ENCODE measurements around the gene SLC9A7. TPM values are rescaled to one million over a fixed set of nuclear protein-coding genes. Genes with fewer than 3 reads are reported as not detected.

SLC9A7 gene
- total RNA-seq, 1 experiment from 2014 or later: 20.9 TPM

- CTCF ChIA-PET: no interaction called here
- Histone ChIP-seq H3K79me2 (ENCODE audit: low read depth) (no peaks in the 10 kb centered on the region), H3F3A (ENCODE audit: insufficient read depth, low read depth) (no peaks in the 10 kb centered on the region), H2AFZ (no peak overlapping the region), H3K27ac (no peak overlapping the region), H4K20me1 (ENCODE audit: insufficient read depth) (no peaks in the 10 kb centered on the region), H3K4me3 (no peak overlapping the region), H3K4me1 (replicated peaks; ENCODE audit: insufficient read depth) (no peaks in the 10 kb centered on the region), H3K9me3 (ENCODE audit: insufficient read depth, low read depth) (no peaks in the 10 kb centered on the region), H3K36me3 (ENCODE audit: low read depth) (no peaks in the 10 kb centered on the region), H3K9me2 (ENCODE audit: insufficient read depth) (no peaks in the 10 kb centered on the region), H3K27me3 (ENCODE audit: insufficient read depth, low read depth) (no peaks in the 10 kb centered on the region), H3K4me2 (no peak overlapping the region)
- no peak for DNase-seq
- POLR2A ChIA-PET (ENCODE audit: unreplicated experiment): no interaction called here
- intact Hi-C loops (cut with micrococcal nuclease; ENCODE audit: unreplicated experiment): no loop called here
- TF ChIP-seq CTCF (conservative IDR thresholded peaks at IDR 0.05) (no peak), EZH2 (IDR thresholded peaks at IDR 0.05; ENCODE audit: low read depth) (no peak)
- no TSS peak for BruUV-seq (replicated peaks)
Measured at GRCh38 chrX:46579250-46579649, 179.7 kb downstream of the SLC9A7 start.

GRCh38 chrX:46577221-46578005, 181.5 kb downstream of the SLC9A7 start:
- H3K9me3 ChIP-seq (ENCODE audit: insufficient read depth, low read depth): no peaks in the 10 kb centered on the region
- no peak overlapping the region for H3K4me2 ChIP-seq
- POLR2A ChIA-PET (ENCODE audit: unreplicated experiment): no interaction called here
- no peak overlapping the region for H2AFZ ChIP-seq
- no TSS peak for BruUV-seq (replicated peaks)
- H3K27ac ChIP-seq: no peak overlapping the region
- H3K27me3 ChIP-seq (ENCODE audit: insufficient read depth, low read depth): no peaks in the 10 kb centered on the region
- H3K79me2 ChIP-seq (ENCODE audit: low read depth): no peaks in the 10 kb centered on the region
- H3K36me3 ChIP-seq (ENCODE audit: low read depth): no peaks in the 10 kb centered on the region
- no peaks in the 10 kb centered on the region for H4K20me1 ChIP-seq (ENCODE audit: insufficient read depth)
- CTCF ChIA-PET: no interaction called here
- H3K9me2 ChIP-seq (ENCODE audit: insufficient read depth): no peaks in the 10 kb centered on the region
- no peak overlapping the region for H3K4me3 ChIP-seq
- no peak for TF ChIP-seq CTCF (conservative IDR thresholded peaks at IDR 0.05)
- TF ChIP-seq EZH2 (IDR thresholded peaks at IDR 0.05; ENCODE audit: low read depth): no peak
- intact Hi-C loops (cut with micrococcal nuclease; ENCODE audit: unreplicated experiment): no loop called here
- no peaks in the 10 kb centered on the region for H3K4me1 ChIP-seq (replicated peaks; ENCODE audit: insufficient read depth)
- DNase-seq: no peak
- H3F3A ChIP-seq (ENCODE audit: insufficient read depth, low read depth): no peaks in the 10 kb centered on the region

- Histone ChIP-seq H3K79me2 (ENCODE audit: low read depth) (no peaks in the 10 kb centered on the region), H3K9me3 (ENCODE audit: insufficient read depth, low read depth) (no peaks in the 10 kb centered on the region), H3K4me1 (replicated peaks; ENCODE audit: insufficient read depth) (no peaks in the 10 kb centered on the region), H3K27me3 (ENCODE audit: insufficient read depth, low read depth) (no peaks in the 10 kb centered on the region), H3K4me3 (no peak overlapping the region), H3K27ac (no peak overlapping the region), H3F3A (ENCODE audit: insufficient read depth, low read depth) (no peaks in the 10 kb centered on the region), H2AFZ (no peak overlapping the region), H3K9me2 (ENCODE audit: insufficient read depth) (no peaks in the 10 kb centered on the region), H3K4me2 (no peak overlapping the region), H4K20me1 (ENCODE audit: insufficient read depth) (no peaks in the 10 kb centered on the region), H3K36me3 (ENCODE audit: low read depth) (no peaks in the 10 kb centered on the region)
- BruUV-seq (replicated peaks): no TSS peak
- POLR2A ChIA-PET (ENCODE audit: unreplicated experiment): no interaction called here
- CTCF ChIA-PET: no interaction called here
- no peak for DNase-seq
- TF ChIP-seq CTCF (conservative IDR thresholded peaks at IDR 0.05) (no peak), EZH2 (IDR thresholded peaks at IDR 0.05; ENCODE audit: low read depth) (no peak)
- intact Hi-C loops (cut with micrococcal nuclease; ENCODE audit: unreplicated experiment): no loop called here
Measured at GRCh38 chrX:46576458-46576857, 182.5 kb downstream of the SLC9A7 start.
